GM12878 (cell line): Measurements from ENCODE around the gene TSC22D1. TPM values are rescaled to one million over a fixed set of nuclear protein-coding genes. Genes with fewer than 3 reads are reported as not detected.
A peak's percentile ranks its signal among the peaks of the same experiment; 100 is the strongest.

Source experiments
- ATAC-seq: fragments of 200-7000 bp; cut with Tn5 transposase; 3 replicates; pipeline ENCODE4 v1.9.1; 2020; ENCODE audit warnings: mild to moderate bottlenecking, moderate library complexity
- BruUV-seq: library from RNA; stranded (reverse); fragments of 400-500 nt; replicated peaks from 2 replicates; lab custom pipeline; 2021; lab: Mats Ljungman, UMichigan
- CTCF ChIA-PET: fragments of 300-600 bp; sonication (Branson Sonifier 250); formaldehyde crosslinking; extraction: SDS; loops from one replicate; lab custom pipeline; 2021; ENCODE audit warnings: inconsistent platforms; lab: Yijun Ruan, JAX
- POLR2A ChIA-PET: fragments of 350-600 bp; formaldehyde crosslinking; extraction: SDS; loops from one replicate; lab custom pipeline; 2021; ENCODE audit warnings: inconsistent platforms; lab: Charles Lee
- RAD21 ChIA-PET: fragments of 300-600 bp; sonication (Branson Sonifier 250); formaldehyde crosslinking; loops from one replicate; lab custom pipeline; 2023; ENCODE audit warnings: antibody characterized with exemption; ENCODE audit not compliant: unreplicated experiment; lab: Charles Lee
- SMC1A ChIA-PET: fragments of 300-600 bp; sonication (Branson Sonifier 250); formaldehyde crosslinking; loops from one replicate; lab custom pipeline; 2023; ENCODE audit not compliant: unreplicated experiment, uncharacterized antibody; lab: Charles Lee
- DNase-seq: peaks from one replicate; pipeline ENCODE4 v3.0.0-alpha.2; 2011; ENCODE audit warnings: low read depth, low spot score
- FAIRE-seq: peaks from 3 replicates; lab custom pipeline; 2011; peaks lifted over from hg19 to GRCh38; lab: Jason Lieb, UNC
- H2AFZ ChIP-seq: 2 replicates; pipeline ENCODE4 v1.6.0; 2011; ENCODE audit warnings: low read depth, low read length, control low read depth; ENCODE audit not compliant: control insufficient read depth
- H3K27ac ChIP-seq: 2 replicates; pipeline ENCODE4 v1.5.1; 2011; ENCODE audit warnings: control low read depth; ENCODE audit not compliant: control insufficient read depth, insufficient read depth
- H3K27me3 ChIP-seq, 2 experiments: replicated peaks in 1 of 2; 2 replicates each; pipeline versions ENCODE4 v1.6.0 to v1.6.1; 2011; ENCODE audit warnings: low read length in 1 of 2; ENCODE audit not compliant: control insufficient read depth in 2 of 2, insufficient read depth in 2 of 2
- H3K36me3 ChIP-seq, 2 experiments: 2 replicates each; pipeline ENCODE4 v1.5.1; 2011; ENCODE audit warnings: low read length in 1 of 2; ENCODE audit not compliant: control insufficient read depth in 2 of 2, insufficient read depth in 2 of 2
- H3K4me1 ChIP-seq: 2 replicates; pipeline ENCODE4 v1.6.1; 2011; ENCODE audit warnings: mild to moderate bottlenecking, low read length, moderate library complexity, mixed read lengths; ENCODE audit not compliant: control insufficient read depth, insufficient read depth
- H3K4me2 ChIP-seq: 2 replicates; pipeline ENCODE4 v1.6.0; 2011; ENCODE audit warnings: control low read depth; ENCODE audit not compliant: control insufficient read depth, insufficient read depth
- H3K4me3 ChIP-seq: fragments of 200-600 bp; sonication (generic); 2 replicates; pipeline ENCODE4 v1.5.1; 2016
- H3K79me2 ChIP-seq: 2 replicates; pipeline ENCODE4 v1.6.0; 2011; ENCODE audit warnings: low read length; ENCODE audit not compliant: control insufficient read depth, insufficient read depth
- H3K9ac ChIP-seq: 2 replicates; pipeline ENCODE4 v1.8.0; 2011; ENCODE audit warnings: low read length, control low read depth, mixed read lengths; ENCODE audit not compliant: control insufficient read depth, insufficient read depth
- H3K9me3 ChIP-seq: replicated peaks from 3 replicates; pipeline ENCODE4 v1.5.1; 2011; ENCODE audit warnings: mild to moderate bottlenecking, low read length; ENCODE audit not compliant: control insufficient read depth, insufficient read depth
- H4K20me1 ChIP-seq: 2 replicates; pipeline ENCODE4 v1.6.0; 2011; ENCODE audit not compliant: control insufficient read depth, insufficient read depth
- CEBPZ ChIP-seq: fragments of 150-350 bp; IDR thresholded peaks from 2 replicates; pipeline ENCODE4 v1.6.1; 2016; ENCODE audit warnings: low read depth, low read length
- MYB ChIP-seq: fragments of 150-350 bp; IDR thresholded peaks from 2 replicates; pipeline ENCODE4 v1.6.1; 2014; ENCODE audit warnings: mild to moderate bottlenecking, low read depth, low read length, borderline replicate concordance
- SMC3 ChIP-seq: IDR thresholded peaks from 2 replicates; pipeline ENCODE4 v1.6.1; 2011; ENCODE audit warnings: low read length, improper control_type of control experiment, borderline replicate concordance
- SPI1 ChIP-seq: IDR thresholded peaks from 2 replicates; pipeline ENCODE4 v1.6.1; 2011; ENCODE audit warnings: low read depth, mild to moderate bottlenecking, low read length, moderate library complexity, borderline replicate concordance; ENCODE audit not compliant: insufficient read depth
- SREBF2 ChIP-seq: IDR thresholded peaks from 2 replicates; pipeline ENCODE4 v1.6.1; 2012; ENCODE audit warnings: mild to moderate bottlenecking, low read length
- ZBTB4 ChIP-seq: fragments of 450-650 bp; formaldehyde crosslinking; IDR thresholded peaks from 2 replicates; pipeline ENCODE4 v1.4.0; 2022; ENCODE audit warnings: mild to moderate bottlenecking, moderate library complexity
- WGBS: methylation state at CpG from one replicate; pipeline ENCODE4 v1.1.6; 2016; ENCODE audit warnings: low lambda C conversion rate; ENCODE audit not compliant: insufficient replicate concordance, insufficient coverage; ENCODE audit errors: missing lambda C conversion rate; 5-methylcytosine and 5-hydroxymethylcytosine counted together
- in situ Hi-C: fragments of 300-500 bp; cut with MboI; formaldehyde crosslinking; loops from 9 replicates; pipeline ENCODE4 v1.14.3; 2018; ENCODE audit warnings: mixed read lengths
- intact Hi-C: fragments of 100-400 bp; cut with micrococcal nuclease; formaldehyde crosslinking; loops from one replicate; pipeline ENCODE4 v1.14.2; 2022; ENCODE audit not compliant: unreplicated experiment
- polyA plus RNA-seq, 11 experiments: library from polyadenylated mRNA; depleted of rRNA in 4 of 11; unstranded in 6 of 11; stranded (reverse) in 5 of 11; fragments of >200 nt; fragmentation: Nextera tagmentation in 4 of 11; fragmentation: Illumina TruSeq in 1 of 11; extraction: Ambion mirVana in 4 of 11; extraction: Trizol in 1 of 11; gene quantifications; 1 replicate in 1 of 11; 2 replicates in 10 of 11; pipeline versions ENCODE4 v1.2.1 to v1.2.3, GENCODE V29; 2011 to 2016; ENCODE audit warnings: inconsistent platforms in 2 of 11, missing spikeins in 2 of 11, low read depth in 1 of 11
- total RNA-seq, 4 experiments: library from RNA; depleted of rRNA in 3 of 4; stranded (reverse); fragments of >200 nt in 3 of 4; fragmentation: Illumina TruSeq in 1 of 4; extraction: Trizol in 1 of 4; gene quantifications; 2 replicates each; pipeline versions ENCODE4 v1.2.1 to v1.2.3, GENCODE V29; 2013 to 2021

The TSC22D1 gene
- total and polyA plus RNA-seq, 10 of the 15 experiments (the other 5 are each of a cell fraction or from before 2014, with no cell fraction given) = 0.37 to 15.7 (median 7.5) TPM

GRCh38 chr13:44484562-44485138 is 91.5 kb downstream of the TSC22D1 start:
- TF ChIP-seq SMC3 (peak; percentile 8; the same call in 1 of the 2 replicates), MYB (no peak)
- no peaks in the 10 kb centered on the region for H3K9me3 ChIP-seq
- no peaks in the 10 kb centered on the region for H4K20me1 ChIP-seq
- peak; percentile 43; the same call in 1 of the 3 replicates for ATAC-seq
- peak overlapping the region; percentile 52 for H3K27ac ChIP-seq
- SMC1A ChIA-PET = interaction anchor here (0.7 to 4.0 kb wide), 12 partner anchors 9 to 489 kb away, joined by 3 to 16 read pairs (median 4); no protein-coding TSS in a partner anchor
- CTCF ChIA-PET = interaction anchor here (0.7 to 4.8 kb wide), 19 partner anchors 7 to 887 kb away, joined by 3 to 81 read pairs (median 5); no protein-coding TSS in a partner anchor
- BruUV-seq = no TSS peak
- in situ Hi-C loops (loop anchor here (5.0 to 25.0 kb wide), 3 partner anchors 388 to 828 kb away; no protein-coding TSS in a partner anchor), intact Hi-C loops (loop anchor here (5.0 to 10.0 kb wide), 2 partner anchors 170 to 823 kb away; no protein-coding TSS in a partner anchor)
- POLR2A ChIA-PET = no interaction called here
- peak overlapping the region; percentile 26; the same call in 1 of the 2 replicates for H3K4me2 ChIP-seq
- 24% methylated on average over 4 of the region's 4 CpGs for WGBS
- DNase-seq = no peak
- no peaks in the 10 kb centered on the region for H3K79me2 ChIP-seq
- no peaks in the 10 kb centered on the region for H3K27me3 ChIP-seq
- peak; percentile 88 for FAIRE-seq
- RAD21 ChIA-PET = interaction anchor here (1.1 to 1.7 kb wide), 5 partner anchors 394 to 486 kb away, joined by 3 to 5 read pairs (median 4); no protein-coding TSS in a partner anchor
- H3K4me3 ChIP-seq = 0 out of 2 replicates have a peak overlapping the region, but pooled peaks have one; percentile 21
- no peaks in the 10 kb centered on the region for H3K36me3 ChIP-seq
- peaks cover 7% of the 10 kb centered on the region for H3K4me1 ChIP-seq
- H2AFZ ChIP-seq = peak overlapping the region; percentile 71
- H3K9ac ChIP-seq = no peak overlapping the region

- Histone ChIP-seq H2AFZ (no peak overlapping the region), H4K20me1 (no peaks in the 10 kb centered on the region), H3K4me2 (no peak overlapping the region), H3K4me1 (no peaks in the 10 kb centered on the region), H3K27me3 (no peaks in the 10 kb centered on the region), H3K79me2 (no peaks in the 10 kb centered on the region), H3K4me3 (no peak overlapping the region), H3K36me3 (no peaks in the 10 kb centered on the region), H3K9ac (no peak overlapping the region), H3K27ac (no peak overlapping the region), H3K9me3 (no peaks in the 10 kb centered on the region)
- POLR2A ChIA-PET = no interaction called here
- intact Hi-C loops = no loop called here
- no peak for DNase-seq
- SMC1A ChIA-PET = interaction anchor here (0.6 to 1.8 kb wide), 3 partner anchors 9 to 569 kb away, joined by 3 to 7 read pairs (median 5); no protein-coding TSS in a partner anchor
- CTCF ChIA-PET = interaction anchor here (0.8 to 3.5 kb wide), 7 partner anchors 9 to 569 kb away, joined by 3 to 29 read pairs (median 5); no protein-coding TSS in a partner anchor
- 33% methylated on average over 4 of the region's 4 CpGs for WGBS
- in situ Hi-C loops = loop anchor here (10.0 kb wide), 1 partner anchor 570 kb away; no protein-coding TSS in a partner anchor
- RAD21 ChIA-PET = interaction anchor here (1.1 kb wide), 1 partner anchor 9 kb away, joined by 4 read pairs; no protein-coding TSS in a partner anchor
- no TSS peak for BruUV-seq
- FAIRE-seq = no peak
- no peak for ATAC-seq
- no peak for TF ChIP-seq CEBPZ
- no peak for TF ChIP-seq SPI1
- no peak for TF ChIP-seq SREBF2
- no peak for TF ChIP-seq ZBTB4 (CRISPR knock-in tag)
These were observed 101.8 kb downstream of the TSC22D1 start for GRCh38 chr13:44474122-44474910.
